Upper lobe of left lung (tissue), 6 donors: ENCODE results near the gene DIPK1C. TPM values are rescaled to one million over a fixed set of nuclear protein-coding genes. Genes with fewer than 3 reads are reported as not detected.

ENCODE experiments used
- ATAC-seq, 2 donors: fragments of 200-7000 bp; cut with Tn5 transposase; one replicate each; pipeline ENCODE4 v1.9.1; 2022; ENCODE audit warnings: mild to moderate bottlenecking in 2 of 2, moderate library complexity in 2 of 2; ENCODE audit not compliant: low FRiP score in 2 of 2
- DNase-seq, 2 donors: peaks; one replicate each; pipeline ENCODE4 v3.0.0-alpha.2; 2019 to 2020
- H3K27ac ChIP-seq, 4 donors: fragments of 200-600 bp; sonication (generic); one replicate each; pipeline ENCODE4 v1.5.1; 2016 to 2019
- H3K27me3 ChIP-seq, 4 donors: fragments of 200-600 bp; sonication (generic); one replicate each; pipeline ENCODE4 v1.5.1; 2017 to 2019
- H3K36me3 ChIP-seq, 4 donors: fragments of 200-600 bp; sonication (generic); one replicate each; pipeline ENCODE4 v1.5.1; 2016 to 2019
- H3K4me1 ChIP-seq, 4 donors: fragments of 200-600 bp; sonication (generic); one replicate each; pipeline ENCODE4 v1.5.1; 2018 to 2019
- H3K4me3 ChIP-seq, 4 donors: fragments of 200-600 bp; sonication (generic); one replicate each; pipeline ENCODE4 v1.5.1; 2017 to 2019; ENCODE audit warnings: mild to moderate bottlenecking in 2 of 4, moderate library complexity in 1 of 4
- H3K9me3 ChIP-seq, 4 donors: fragments of 200-600 bp; sonication (generic); one replicate each; pipeline ENCODE4 v1.5.1; 2018 to 2019
- CTCF ChIP-seq, 6 experiments: fragments of 450-650 bp in 4 of 6; fragments of 200-600 bp in 2 of 6; sonication (generic) in 2 of 6; IDR thresholded peaks; one replicate each; pipeline ENCODE4 v1.5.1; 2016 to 2019; ENCODE audit warnings: antibody characterized with exemption in 6 of 6
- EP300 ChIP-seq, 4 donors: sonication (generic); formaldehyde crosslinking; IDR thresholded peaks; one replicate each; pipeline ENCODE4 v1.5.1; 2017; ENCODE audit warnings: antibody characterized with exemption in 4 of 4, control low read depth in 2 of 4
- POLR2A ChIP-seq, 4 donors: fragments of 450-650 bp; IDR thresholded peaks; one replicate each; pipeline ENCODE4 v1.5.1; 2016 to 2017; ENCODE audit warnings: antibody characterized with exemption in 4 of 4, mild to moderate bottlenecking in 2 of 4
- POLR2AphosphoS5 ChIP-seq, 2 donors: sonication (generic); formaldehyde crosslinking; IDR thresholded peaks; one replicate each; pipeline ENCODE4 v1.5.1; 2017; ENCODE audit warnings: antibody characterized with exemption in 2 of 2
- WGBS, 2 donors: methylation state at CpG; one replicate each; pipeline ENCODE4 v1.1.5; 2017 to 2018; 5-methylcytosine and 5-hydroxymethylcytosine counted together
- total RNA-seq, 6 donors: library from RNA; depleted of rRNA in 4 of 6; stranded (reverse); fragments of >200 nt in 4 of 6; gene quantifications; one replicate each; pipeline versions ENCODE4 v1.1.0 to v1.2.1, GENCODE V29; 2016 to 2021
- donor health status: DM: no; HTN: no; CAD: no; lungs with moderate emphysema.
- donor health status: DM: no; HTN: yes; CAD: no; lungs with severe emphysema.

Gene DIPK1C
- total RNA-seq, 6 donors from 2014 or later: 0.13 to 0.89 TPM; not detected in 4

- peaks cover 0 to 26% (median 13%) of the 10 kb centered on the region in 4 donors for H3K27me3 ChIP-seq
- no peaks in the 10 kb centered on the region for H3K36me3 ChIP-seq
- no peaks in the 10 kb centered on the region for H3K9me3 ChIP-seq
- ATAC-seq: no peak
- WGBS, 2 donors: 86 to 90% methylated on average over 6 of the region's 6 CpGs
- no peak for TF ChIP-seq CTCF (IDR thresholded peaks at IDR 0.05)
- no peak for TF ChIP-seq POLR2AphosphoS5 (IDR thresholded peaks at IDR 0.05)
- no peak for TF ChIP-seq POLR2A (IDR thresholded peaks at IDR 0.05)
- no peak for TF ChIP-seq EP300 (IDR thresholded peaks at IDR 0.05)
- no peak for DNase-seq
- no peak overlapping the region for H3K27ac ChIP-seq
- H3K4me1 ChIP-seq: peaks cover 9 to 17% (median 12%) of the 10 kb centered on the region in 4 donors
- H3K4me3 ChIP-seq: no peak overlapping the region
Observed at GRCh38 chr18:74453642-74454198, 3.4 kb downstream of the DIPK1C start.

- Histone ChIP-seq H3K9me3 (no peaks in the 10 kb centered on the region), H3K4me1 (peaks cover 9 to 17% (median 12%) of the 10 kb centered on the region in 4 donors), H3K27ac (no peak overlapping the region), H3K36me3 (no peaks in the 10 kb centered on the region), H3K4me3 (no peak overlapping the region), H3K27me3 (peaks cover 0 to 26% (median 13%) of the 10 kb centered on the region in 4 donors)
- DNase-seq (no peak), ATAC-seq (no peak)
- 42 to 70% methylated on average over 6 to 7 of the region's 7 CpGs for WGBS, 2 donors
- no peak for TF ChIP-seq CTCF (IDR thresholded peaks at IDR 0.05)
- TF ChIP-seq POLR2A (IDR thresholded peaks at IDR 0.05): no peak
- TF ChIP-seq POLR2AphosphoS5 (IDR thresholded peaks at IDR 0.05): no peak
- TF ChIP-seq EP300 (IDR thresholded peaks at IDR 0.05): no peak
Observed at GRCh38 chr18:74453016-74453566, 4.0 kb downstream of the DIPK1C start.

- H3K36me3 ChIP-seq: no peaks in the 10 kb centered on the region
- H3K9me3 ChIP-seq: no peaks in the 10 kb centered on the region
- peaks cover 1 to 2% (median 2%) of the 10 kb centered on the region in 4 donors for H3K4me1 ChIP-seq
- no peak overlapping the region for H3K27ac ChIP-seq
- no peak for TF ChIP-seq EP300 (IDR thresholded peaks at IDR 0.05)
- no peak for TF ChIP-seq CTCF (IDR thresholded peaks at IDR 0.05)
- no peak for TF ChIP-seq POLR2AphosphoS5 (IDR thresholded peaks at IDR 0.05)
- no peak for ATAC-seq
- DNase-seq: no peak
- H3K4me3 ChIP-seq: no peak overlapping the region
- WGBS, 2 donors: 87 to 95% methylated on average over 11 of the region's 11 CpGs
- peaks cover 0 to 9% (median 4%) of the 10 kb centered on the region in 4 donors for H3K27me3 ChIP-seq
Observed at GRCh38 chr18:74451148-74451547, 6.0 kb downstream of the DIPK1C start.

GRCh38 chr18:74450626-74451025 is 6.5 kb downstream of the DIPK1C start:
- Histone ChIP-seq H3K27me3 (peaks cover 0 to 7% (median under 1%) of the 10 kb centered on the region in 4 donors), H3K4me3 (no peak overlapping the region), H3K4me1 (no peaks in the 10 kb centered on the region), H3K27ac (no peak overlapping the region), H3K9me3 (no peaks in the 10 kb centered on the region), H3K36me3 (no peaks in the 10 kb centered on the region)
- TF ChIP-seq POLR2AphosphoS5 (IDR thresholded peaks at IDR 0.05) (no peak), CTCF (IDR thresholded peaks at IDR 0.05) (no peak), EP300 (IDR thresholded peaks at IDR 0.05) (no peak), POLR2A (IDR thresholded peaks at IDR 0.05) (no peak)
- no peak for DNase-seq
- no peak for ATAC-seq
- 71 to 79% methylated on average over 5 to 7 of the region's 7 CpGs for WGBS, 2 donors
